NCI-H2196 treated with DMSO at 0.1 percent for 48 hours (cell line): ENCODE data around the gene CDC42EP4.
"Not testable (repeated sequence)": the region's sequence is repeated elsewhere in the genome, so short reads cannot be mapped to it uniquely, and the experiment has no call there.

Experiments used
- DNase-seq: peaks from one replicate; lab custom pipeline; 2025; ENCODE audit not compliant: unreplicated experiment; lab: John Stamatoyannopoulos, UW

The CDC42EP4 gene

GRCh38 chr17:73343168-73343634 lies 31.4 kb upstream of the CDC42EP4 start:
- no peak for DNase-seq

- no peak for DNase-seq
Measured at GRCh38 chr17:73342541-73343167, 30.9 kb upstream of the CDC42EP4 start.

GRCh38 chr17:73342050-73342522 lies 30.3 kb upstream of the CDC42EP4 start:
- DNase-seq, result no peak

GRCh38 chr17:73341350-73342049 lies 29.7 kb upstream of the CDC42EP4 start:
- DNase-seq, result no peak

GRCh38 chr17:73340093-73340596 lies 28.3 kb upstream of the CDC42EP4 start:
- no peak for DNase-seq

- DNase-seq, result no peak
Measured at GRCh38 chr17:73338566-73339197, 26.9 kb upstream of the CDC42EP4 start.

- DNase-seq, result no peak
Measured at GRCh38 chr17:73338050-73338521, 26.3 kb upstream of the CDC42EP4 start.

GRCh38 chr17:73337330-73337710 lies 25.5 kb upstream of the CDC42EP4 start:
- no peak for DNase-seq

- DNase-seq, result no peak
Measured at GRCh38 chr17:73336408-73337329, 24.9 kb upstream of the CDC42EP4 start.

GRCh38 chr17:73335591-73336407 lies 24.0 kb upstream of the CDC42EP4 start:
- DNase-seq, result no peak

- DNase-seq, result no peak
Measured at GRCh38 chr17:73334771-73335513, 23.1 kb upstream of the CDC42EP4 start.

GRCh38 chr17:73333445-73333844 lies 21.6 kb upstream of the CDC42EP4 start:
- DNase-seq, result not testable (repeated sequence)

- no peak for DNase-seq
Measured at GRCh38 chr17:73331060-73331459, 19.3 kb upstream of the CDC42EP4 start.

GRCh38 chr17:73327676-73328075 lies 15.9 kb upstream of the CDC42EP4 start:
- DNase-seq, result no peak

GRCh38 chr17:73325527-73325842 lies 13.7 kb upstream of the CDC42EP4 start:
- no peak for DNase-seq

GRCh38 chr17:73324711-73325526 lies 13.1 kb upstream of the CDC42EP4 start:
- no peak for DNase-seq

GRCh38 chr17:73324160-73324475 lies 12.3 kb upstream of the CDC42EP4 start:
- DNase-seq, result no peak

GRCh38 chr17:73323409-73324159 lies 11.8 kb upstream of the CDC42EP4 start:
- no peak for DNase-seq
